Activated CD8-positive, alpha-beta memory T cell treated with anti-CD3 and anti-CD28 coated beads, Interleukin-2, amount 50 U/mL, for 1 hour (primary cell): ENCODE measurements around the gene NKX2-8.
"Not testable (repeated sequence)": the region's sequence is repeated elsewhere in the genome, so short reads cannot be mapped to it uniquely, and the experiment has no call there.

Experiments used
- DNase-seq: peaks from one replicate; pipeline ENCODE4 v3.0.0-alpha.2; 2020; ENCODE audit errors: extremely low read depth

The NKX2-8 gene

GRCh38 chr14:36580141-36580855 lies 2.1 kb downstream of the NKX2-8 start:
- no peak for DNase-seq

GRCh38 chr14:36579573-36580140 lies 2.8 kb downstream of the NKX2-8 start:
- DNase-seq: no peak

GRCh38 chr14:36579001-36579555 lies 3.3 kb downstream of the NKX2-8 start:
- DNase-seq: no peak

GRCh38 chr14:36570065-36570464 lies 12.3 kb downstream of the NKX2-8 start:
- no peak for DNase-seq

GRCh38 chr14:36556811-36557433 lies 25.5 kb downstream of the NKX2-8 start:
- no peak for DNase-seq

GRCh38 chr14:36555998-36556743 lies 26.2 kb downstream of the NKX2-8 start:
- DNase-seq: no peak

GRCh38 chr14:36553656-36554260 lies 28.7 kb downstream of the NKX2-8 start:
- no peak for DNase-seq

DNA sequence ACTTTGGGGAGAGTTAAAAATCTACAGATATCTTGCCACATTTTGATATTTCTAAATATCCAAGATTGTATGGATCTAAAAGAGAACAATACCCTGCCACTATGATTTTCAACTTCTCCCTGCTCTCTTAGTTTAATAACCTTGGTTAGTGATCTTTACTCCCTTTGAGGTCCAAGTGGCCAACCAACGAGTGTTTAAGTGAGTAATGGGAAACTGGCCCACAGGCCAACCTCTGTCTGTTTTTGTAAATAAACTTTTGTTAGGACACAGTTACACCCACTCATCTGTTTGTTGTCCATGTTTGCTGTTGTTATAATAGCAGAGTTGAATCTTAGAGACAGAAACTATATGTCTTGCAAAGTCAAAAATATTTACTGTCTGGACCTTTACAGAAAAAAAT lies 31.5 kb downstream of the NKX2-8 start:
- no peak for DNase-seq

- DNase-seq: not testable (repeated sequence)
Measured at GRCh38 chr14:36544280-36544679, 38.1 kb downstream of the NKX2-8 start.

DNA sequence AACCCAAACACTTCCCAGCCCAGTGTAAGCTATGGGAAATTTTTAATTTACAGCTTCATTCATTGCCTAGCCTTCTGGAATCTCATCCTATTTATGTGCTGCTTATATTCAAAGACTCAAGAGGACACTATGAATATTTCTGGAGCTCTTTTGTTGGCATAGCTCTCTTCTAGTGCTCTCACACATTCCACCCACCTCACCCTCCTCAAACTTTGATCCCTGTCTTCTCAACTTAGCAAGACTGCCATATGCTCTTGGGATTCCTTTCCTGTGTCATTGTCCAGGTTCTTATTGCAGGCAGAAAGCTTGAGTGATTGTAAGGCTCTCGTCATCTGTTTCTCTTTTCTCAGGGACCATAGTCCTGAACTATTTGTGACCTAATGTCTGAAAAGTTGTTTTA lies 44.4 kb downstream of the NKX2-8 start:
- no peak for DNase-seq
